GM12865 (cell line): ENCODE measurements around the gene LRP1.

Experiments used
- DNase-seq: peaks from one replicate; pipeline ENCODE4 v3.0.0; 2010; ENCODE audit warnings: low read depth
- H3K4me3 ChIP-seq: 2 replicates; pipeline ENCODE4 v1.5.1; 2011; ENCODE audit warnings: mild to moderate bottlenecking, low read depth, low read length, control low read depth
- TF ChIP-seq, protein P1 (sequence below): IDR thresholded peaks from 2 replicates; pipeline ENCODE4 v1.5.1; 2011; ENCODE audit warnings: low read length, control low read depth, low read depth, inconsistent platforms; ENCODE audit not compliant: insufficient read depth; ENCODE audit errors: missing control alignments

LRP1 gene

DNA sequence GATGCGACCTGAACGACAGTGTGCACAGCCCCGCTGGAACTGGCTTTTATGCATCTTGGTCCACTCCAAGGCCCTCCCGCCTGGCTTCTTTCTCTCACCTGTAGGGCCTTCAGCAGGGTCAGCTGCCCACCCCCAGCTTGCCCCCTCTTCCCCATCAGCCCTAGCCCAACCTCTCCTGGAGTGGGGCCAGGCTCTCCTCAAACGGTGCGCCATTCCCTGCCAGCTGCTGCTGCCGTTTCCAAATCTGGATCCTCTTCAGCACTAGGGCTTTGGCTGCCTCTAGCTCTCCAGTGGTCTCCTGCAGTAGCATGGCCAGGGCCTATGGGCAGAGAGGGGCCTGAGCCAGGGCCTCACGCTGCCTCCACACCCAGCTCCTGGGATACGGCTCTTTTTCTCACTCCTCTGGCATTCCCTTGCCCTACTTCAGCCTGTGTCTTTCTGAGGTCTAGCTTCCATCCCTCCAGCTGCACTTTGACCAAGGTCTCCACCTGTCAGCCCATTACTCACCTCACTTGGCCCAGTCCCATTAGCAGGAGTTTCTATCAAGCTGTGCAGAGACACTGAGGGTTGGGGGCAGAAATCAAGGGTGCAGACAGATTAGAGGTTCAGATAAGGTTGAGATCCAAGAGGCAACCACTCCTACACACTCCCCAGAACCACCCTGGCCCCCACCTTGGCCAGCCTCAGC is 22.1 kb upstream of the LRP1 start:
- DNase-seq = no peak
- TF ChIP-seq, protein P1, sequence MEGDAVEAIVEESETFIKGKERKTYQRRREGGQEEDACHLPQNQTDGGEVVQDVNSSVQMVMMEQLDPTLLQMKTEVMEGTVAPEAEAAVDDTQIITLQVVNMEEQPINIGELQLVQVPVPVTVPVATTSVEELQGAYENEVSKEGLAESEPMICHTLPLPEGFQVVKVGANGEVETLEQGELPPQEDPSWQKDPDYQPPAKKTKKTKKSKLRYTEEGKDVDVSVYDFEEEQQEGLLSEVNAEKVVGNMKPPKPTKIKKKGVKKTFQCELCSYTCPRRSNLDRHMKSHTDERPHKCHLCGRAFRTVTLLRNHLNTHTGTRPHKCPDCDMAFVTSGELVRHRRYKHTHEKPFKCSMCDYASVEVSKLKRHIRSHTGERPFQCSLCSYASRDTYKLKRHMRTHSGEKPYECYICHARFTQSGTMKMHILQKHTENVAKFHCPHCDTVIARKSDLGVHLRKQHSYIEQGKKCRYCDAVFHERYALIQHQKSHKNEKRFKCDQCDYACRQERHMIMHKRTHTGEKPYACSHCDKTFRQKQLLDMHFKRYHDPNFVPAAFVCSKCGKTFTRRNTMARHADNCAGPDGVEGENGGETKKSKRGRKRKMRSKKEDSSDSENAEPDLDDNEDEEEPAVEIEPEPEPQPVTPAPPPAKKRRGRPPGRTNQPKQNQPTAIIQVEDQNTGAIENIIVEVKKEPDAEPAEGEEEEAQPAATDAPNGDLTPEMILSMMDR = no peak
- H3K4me3 ChIP-seq = no peak overlapping the region

DNA sequence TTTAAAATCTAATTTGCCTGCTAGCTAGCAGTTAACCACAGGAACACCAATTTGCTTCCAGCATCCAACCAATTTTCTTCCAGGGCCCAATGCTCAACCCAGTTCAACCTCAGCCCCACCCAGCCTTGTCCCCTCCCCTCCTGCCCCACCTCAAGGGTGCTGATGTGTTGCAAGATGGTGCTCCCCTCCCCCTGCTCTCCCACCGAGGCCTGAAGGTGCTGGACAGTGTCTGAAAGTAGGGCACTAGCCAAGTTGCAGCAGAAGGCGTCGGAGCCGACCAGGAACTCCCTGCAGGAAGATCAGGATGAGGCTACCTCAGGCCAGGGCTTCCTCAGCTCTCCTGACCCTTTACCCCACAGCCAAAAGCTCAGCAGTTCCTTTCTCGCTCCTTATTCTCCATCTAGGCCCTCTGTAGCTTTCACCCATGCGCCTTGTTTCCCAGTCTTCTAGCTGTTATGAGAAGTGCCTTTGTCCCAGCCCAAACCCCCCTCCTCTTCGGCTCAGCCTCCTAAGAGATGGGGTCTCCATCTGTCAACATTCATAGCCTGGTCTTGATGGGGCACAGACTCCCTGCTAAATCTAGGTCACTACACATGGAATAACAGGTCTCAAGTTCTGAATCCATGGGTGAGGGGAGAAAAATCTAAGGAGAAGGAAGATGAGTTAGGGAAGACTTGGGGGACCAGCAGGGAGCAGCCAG is 20.7 kb upstream of the LRP1 start:
- no peak overlapping the region for H3K4me3 ChIP-seq
- no peak for DNase-seq
- TF ChIP-seq, protein P1 = no peak

DNA sequence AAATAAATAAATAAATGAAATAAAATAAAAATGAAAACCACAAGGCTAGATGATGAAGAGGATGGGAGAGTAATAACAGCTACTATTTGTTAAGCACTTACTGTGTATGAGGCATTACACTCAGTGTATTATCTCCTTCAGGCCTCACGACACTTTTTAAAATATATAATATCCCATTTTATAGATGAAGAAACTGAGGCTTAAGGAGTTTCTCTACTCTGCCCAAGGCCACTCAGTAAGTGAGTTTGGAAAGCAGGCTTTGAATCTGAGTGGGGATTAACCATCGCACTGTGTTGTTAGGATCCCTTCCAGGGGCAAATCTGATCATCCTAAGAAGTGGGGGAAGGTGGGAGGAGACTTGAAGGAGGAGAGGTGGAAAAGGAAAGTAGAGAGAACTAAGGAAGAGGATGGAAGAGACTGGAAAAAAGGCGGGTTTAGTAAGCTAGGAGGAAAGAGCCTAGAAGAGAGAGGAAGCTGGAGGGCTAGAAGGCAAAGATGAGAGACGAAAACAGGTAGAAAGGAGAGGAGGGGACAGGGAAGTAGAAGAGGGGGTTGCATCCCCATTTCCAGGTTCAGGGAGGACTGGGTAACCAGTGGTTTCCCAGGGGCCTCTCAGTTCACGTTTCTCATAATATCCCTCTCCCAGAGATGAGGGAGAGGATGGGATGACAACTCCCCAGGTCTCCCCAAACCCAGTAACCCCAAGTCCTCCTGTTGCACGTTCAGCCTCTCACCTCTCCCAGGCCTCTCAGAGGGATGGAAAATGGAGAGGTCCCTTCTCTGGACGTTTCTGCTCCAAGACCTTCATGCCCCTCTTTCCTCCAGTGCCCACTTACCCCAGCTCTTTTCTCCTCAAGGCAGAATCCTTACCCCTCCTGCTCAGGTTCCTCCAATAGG is 18.8 kb upstream of the LRP1 start:
- TF ChIP-seq, protein P1 = no peak
- H3K4me3 ChIP-seq = peak overlapping the region; percentile 98
- no peak for DNase-seq

DNA sequence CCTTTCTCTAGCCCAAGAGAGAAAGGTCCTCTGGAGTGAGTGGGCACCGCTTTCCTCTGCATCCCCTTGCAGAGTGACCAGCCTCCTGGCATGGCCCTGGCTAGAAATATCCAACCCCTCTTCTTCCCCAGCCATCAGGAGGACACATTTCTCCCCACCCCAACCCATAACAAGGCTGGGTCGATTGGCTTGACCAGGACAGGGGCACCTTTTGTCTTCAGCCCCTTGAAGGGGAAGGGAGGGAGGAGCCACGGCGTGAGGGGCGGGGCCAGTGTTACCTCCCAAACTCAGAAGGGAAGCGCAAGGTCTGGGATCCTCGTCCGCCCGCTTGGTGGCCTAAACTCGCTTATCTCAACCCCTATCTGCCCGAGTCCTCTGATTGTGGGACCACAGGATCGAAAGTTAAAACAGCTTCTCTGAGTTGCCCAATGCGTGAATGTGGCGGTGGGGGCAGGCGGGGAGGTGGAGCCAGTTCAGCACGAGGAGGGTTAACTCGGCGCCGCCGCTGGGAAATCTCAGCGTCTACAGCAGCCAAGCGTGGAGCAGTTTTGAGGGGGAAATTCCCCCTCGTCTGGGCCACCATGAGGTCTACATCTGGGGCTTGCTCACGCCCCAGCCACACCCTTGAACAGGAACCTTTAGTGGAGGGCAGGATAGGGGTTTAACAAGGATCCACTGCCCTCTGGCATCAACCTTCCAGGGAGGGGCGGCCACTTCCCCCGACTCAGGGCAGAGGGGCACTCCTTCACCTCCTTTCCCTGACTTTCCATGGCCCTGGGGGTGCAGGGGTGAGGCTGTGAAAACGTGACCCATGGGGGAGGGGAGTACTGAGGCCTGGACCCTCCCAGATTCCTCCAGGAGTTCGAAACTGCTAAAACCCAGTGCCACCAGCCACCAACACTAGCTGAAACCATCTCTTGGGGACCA is 17.9 kb upstream of the LRP1 start:
- peak; percentile 89 for DNase-seq
- TF ChIP-seq, protein P1 = no peak
- peak overlapping the region; percentile 98 for H3K4me3 ChIP-seq

DNA sequence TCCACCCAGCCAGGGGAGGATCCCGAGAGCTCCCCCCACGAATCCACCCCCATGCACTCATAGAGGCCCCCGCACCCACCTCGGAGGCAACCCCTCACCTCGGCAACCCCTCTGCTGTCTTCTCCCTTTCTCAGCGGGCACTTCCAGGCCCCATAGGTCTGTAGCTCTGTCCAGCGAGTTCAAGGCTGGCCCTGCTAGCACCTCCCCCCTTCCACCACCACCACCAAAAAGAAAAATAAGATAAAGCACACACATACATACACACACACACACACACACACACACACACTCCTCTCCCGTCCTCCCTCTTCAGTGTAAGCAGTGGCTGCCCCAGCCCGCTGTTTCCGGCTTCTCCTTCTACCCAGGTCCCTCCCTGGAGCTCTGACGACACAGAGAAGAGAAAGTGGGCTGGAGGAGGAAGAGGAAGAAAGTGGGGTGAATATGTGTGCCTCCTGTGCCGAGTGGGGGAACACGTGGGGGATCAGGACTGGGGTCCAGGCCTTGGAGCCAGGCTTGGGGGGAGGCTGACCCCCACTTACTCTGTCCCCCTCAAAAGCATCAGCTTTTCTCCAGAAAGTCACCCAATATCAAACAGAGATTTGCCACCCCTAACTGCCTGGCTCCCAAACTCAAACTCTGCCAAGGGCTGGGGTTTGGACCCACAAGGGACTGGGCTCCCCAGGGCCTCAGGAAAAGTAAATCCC is 17.1 kb upstream of the LRP1 start, which contains the start of gene STAT6:
TSS of gene STAT6 (minus strand) at position 332 of the 704 bp plus-strand sequence. CDS start 3,084 bp downstream, outside the sequence.
- TF ChIP-seq, protein P1 = no peak
- H3K4me3 ChIP-seq = peak within 1 kb of the TSS; percentile 98
- peak; percentile 93 for DNase-seq
